ENCODE data around the gene HIVEP1. TPM values are rescaled to one million over a fixed set of nuclear protein-coding genes. Genes with fewer than 3 reads are reported as not detected.

HIVEP1 gene
- total RNA-seq, 1 donor from 2014 or later = 27.3 TPM

- DNase-seq (ENCODE audit: low spot score) = no peak
Observed at GRCh38 chr6:12115492-12115891, 103.4 kb downstream of the HIVEP1 start.

- DNase-seq (ENCODE audit: low spot score) = no peak
Observed at GRCh38 chr6:12116264-12116800, 104.2 kb downstream of the HIVEP1 start.

- DNase-seq (ENCODE audit: low spot score) = no peak
Observed at GRCh38 chr6:12116978-12117377, 104.9 kb downstream of the HIVEP1 start.

GRCh38 chr6:12118607-12119006 is 106.5 kb downstream of the HIVEP1 start:
- DNase-seq (ENCODE audit: low spot score) = no peak

- DNase-seq (ENCODE audit: low spot score) = no peak
Observed at GRCh38 chr6:12119085-12119588, 107.0 kb downstream of the HIVEP1 start.

- no peak for DNase-seq (ENCODE audit: low spot score)
Observed at GRCh38 chr6:12125396-12125795, 113.3 kb downstream of the HIVEP1 start.

GRCh38 chr6:12126051-12126450 is 113.9 kb downstream of the HIVEP1 start:
- DNase-seq (ENCODE audit: low spot score) = no peak

- DNase-seq (ENCODE audit: low spot score) = no peak
Observed at GRCh38 chr6:12129523-12129922, 117.4 kb downstream of the HIVEP1 start.

- no peak for DNase-seq (ENCODE audit: low spot score)
Observed at GRCh38 chr6:12132351-12133222, 120.5 kb downstream of the HIVEP1 start.

GRCh38 chr6:12134581-12134980 is 122.5 kb downstream of the HIVEP1 start:
- no peak for DNase-seq (ENCODE audit: low spot score)

- DNase-seq (ENCODE audit: low spot score) = no peak
Observed at GRCh38 chr6:12134991-12135390, 122.9 kb downstream of the HIVEP1 start.

GRCh38 chr6:12136905-12137304 is 124.8 kb downstream of the HIVEP1 start:
- no peak for DNase-seq (ENCODE audit: low spot score)

- DNase-seq (ENCODE audit: low spot score) = no peak
Observed at GRCh38 chr6:12137480-12137879, 125.4 kb downstream of the HIVEP1 start.

- no peak for DNase-seq (ENCODE audit: low spot score)
Observed at GRCh38 chr6:12138381-12138780, 126.3 kb downstream of the HIVEP1 start.

- no peak for DNase-seq (ENCODE audit: low spot score)
Observed at GRCh38 chr6:12138936-12139335, 126.8 kb downstream of the HIVEP1 start.

GRCh38 chr6:12147557-12148316 is 135.6 kb downstream of the HIVEP1 start:
- DNase-seq (ENCODE audit: low spot score) = no peak

- no peak for DNase-seq (ENCODE audit: low spot score)
Observed at GRCh38 chr6:12148317-12148801, 136.2 kb downstream of the HIVEP1 start.

GRCh38 chr6:12148841-12149240 is 136.7 kb downstream of the HIVEP1 start:
- DNase-seq (ENCODE audit: low spot score) = no peak

- DNase-seq (ENCODE audit: low spot score) = no peak
Observed at GRCh38 chr6:12149944-12150510, 137.9 kb downstream of the HIVEP1 start.

- DNase-seq (ENCODE audit: low spot score) = no peak
Observed at GRCh38 chr6:12150812-12151432, 138.8 kb downstream of the HIVEP1 start.

GRCh38 chr6:12151433-12151820 is 139.3 kb downstream of the HIVEP1 start:
- DNase-seq (ENCODE audit: low spot score) = no peak
